HG02943 (cell line): ENCODE results near the gene SLC44A1.

Source experiments
- ATAC-seq: cut with Tn5 transposase; IDR thresholded peaks from one replicate; pipeline ENCODE4 v1.9.1; 2021; ENCODE audit warnings: mild to moderate bottlenecking, low read depth, moderate library complexity; ENCODE audit not compliant: unreplicated experiment

The SLC44A1 gene

GRCh38 chr9:105418588-105419500, 174.4 kb downstream of the SLC44A1 start:
- ATAC-seq, result no peak

GRCh38 chr9:105419816-105420597, 175.6 kb downstream of the SLC44A1 start:
- no peak for ATAC-seq

DNA sequence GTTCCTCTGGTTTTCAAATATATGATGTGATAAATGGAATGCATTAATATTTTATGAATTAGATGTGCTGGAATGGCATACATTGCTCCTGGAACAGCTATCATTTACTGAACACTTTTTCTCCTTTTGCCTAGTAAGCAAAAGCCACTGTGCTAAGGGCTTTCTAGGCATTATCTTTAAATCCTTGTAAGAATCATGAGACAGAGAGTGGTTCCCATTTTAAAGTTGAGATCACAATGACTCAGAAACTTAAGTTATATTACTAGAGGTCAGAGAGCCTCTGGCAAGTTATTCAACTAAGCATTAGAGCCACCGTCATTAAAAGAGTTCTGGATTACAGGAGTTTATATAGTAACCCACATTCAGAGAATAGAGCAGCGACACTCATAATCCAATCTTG, 176.7 kb downstream of the SLC44A1 start:
- ATAC-seq, result no peak

DNA sequence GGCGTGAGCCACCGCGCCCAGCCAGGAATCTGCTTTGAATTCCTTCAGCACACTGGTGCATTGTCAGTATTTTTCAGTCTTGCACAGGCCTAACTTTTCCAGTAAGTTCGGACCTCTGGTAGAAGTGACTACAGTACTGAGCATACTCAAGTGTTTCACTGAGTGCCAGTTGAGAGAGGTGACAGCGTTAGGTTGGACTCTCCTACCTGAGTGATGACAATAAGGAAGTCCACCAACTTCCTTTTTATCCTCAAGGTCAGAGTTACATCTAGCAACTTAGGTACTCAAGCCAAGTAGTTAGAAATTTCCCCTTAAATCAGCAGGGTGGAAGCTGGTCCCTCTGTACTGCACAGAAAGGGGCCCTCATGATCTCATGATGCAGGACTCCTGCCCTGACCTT, 177.4 kb downstream of the SLC44A1 start:
- no peak for ATAC-seq

DNA sequence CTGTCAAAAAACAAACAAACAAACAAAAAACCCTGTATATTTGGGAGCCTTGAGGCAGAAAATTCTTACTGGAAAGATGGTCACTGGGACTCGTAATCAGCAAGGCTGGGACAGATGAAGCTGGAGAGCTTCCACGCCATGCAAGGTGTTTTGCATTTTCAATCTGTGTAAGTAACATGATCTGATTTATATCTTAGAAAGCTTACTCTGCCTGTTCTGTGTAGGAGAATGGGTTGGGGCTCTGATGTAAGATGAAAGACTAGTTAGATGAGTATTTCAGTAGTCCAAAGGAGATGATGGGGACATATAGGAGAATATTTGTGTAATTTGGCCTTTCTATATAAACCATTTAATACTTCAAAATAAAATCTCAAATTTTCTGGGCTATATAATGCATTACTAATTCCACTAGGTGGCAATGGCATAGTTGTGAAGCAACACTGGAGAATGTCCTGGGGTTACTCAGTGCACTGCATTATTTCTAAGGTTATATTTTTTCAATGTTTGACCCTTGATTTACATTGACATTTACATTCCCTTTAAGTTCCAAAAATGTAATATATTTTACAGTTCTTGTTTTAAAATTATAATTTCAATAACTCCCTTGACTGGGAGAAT, 181.5 kb downstream of the SLC44A1 start:
- ATAC-seq, result no peak

DNA sequence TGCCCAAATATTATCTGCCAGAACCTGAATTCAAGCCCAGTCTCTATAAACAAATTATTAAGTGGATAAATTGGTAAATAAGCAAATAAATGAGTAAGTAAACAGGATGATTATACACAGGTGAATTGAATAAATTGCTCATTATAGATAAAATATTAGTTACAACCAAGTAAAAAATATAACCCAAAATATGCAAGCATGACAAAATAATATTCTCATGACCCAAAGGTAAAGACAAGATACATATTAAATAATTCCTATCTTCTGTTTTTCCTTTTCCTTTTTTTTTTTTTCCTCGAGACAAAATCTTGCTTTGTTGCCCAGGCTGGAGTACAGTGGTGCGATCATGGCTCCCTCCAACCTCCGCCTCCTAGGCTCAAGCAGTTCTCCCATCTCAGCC, 182.2 kb downstream of the SLC44A1 start:
- no peak for ATAC-seq

- no peak for ATAC-seq
Observed at GRCh38 chr9:105431424-105432246, 187.2 kb downstream of the SLC44A1 start.

- no peak for ATAC-seq
Observed at GRCh38 chr9:105432247-105432842, 187.9 kb downstream of the SLC44A1 start.

DNA sequence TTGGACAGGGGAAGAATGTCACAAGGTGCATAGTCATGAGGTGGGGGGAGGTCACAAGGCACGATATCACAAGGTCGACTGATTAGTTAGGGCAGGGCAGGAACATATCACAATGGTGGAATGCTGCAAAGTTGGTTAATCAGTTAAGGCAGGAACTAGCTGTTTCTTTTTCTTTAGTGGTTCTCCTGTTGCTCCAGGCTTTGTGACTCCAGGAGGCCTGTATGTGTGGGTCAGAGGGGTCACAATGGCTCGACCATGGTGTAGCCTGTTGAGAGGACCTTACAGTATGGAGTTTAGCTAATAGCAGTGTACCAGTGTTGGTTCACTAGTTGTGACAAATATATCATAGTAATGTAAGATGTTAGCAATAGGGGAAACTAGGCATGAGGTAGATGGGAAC, 191.0 kb downstream of the SLC44A1 start:
- no peak for ATAC-seq

DNA sequence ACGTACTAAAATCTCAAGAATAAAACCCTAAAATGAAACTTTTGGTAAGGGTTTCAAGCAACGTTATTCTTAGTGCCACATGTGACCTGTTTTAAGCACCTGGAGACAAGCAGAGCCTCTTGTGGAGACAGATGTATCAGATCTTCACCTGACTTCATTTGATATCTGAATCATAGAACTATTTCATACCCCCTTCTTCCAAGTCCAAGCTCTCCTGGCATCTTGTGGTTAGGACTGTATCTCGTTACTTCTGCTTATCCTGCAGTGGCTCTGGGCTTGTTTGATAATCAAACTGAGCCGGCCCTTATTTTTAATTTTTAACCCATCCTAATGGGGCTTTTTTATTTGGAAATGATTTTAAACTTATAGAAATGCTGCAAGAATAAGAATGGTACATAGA, 192.3 kb downstream of the SLC44A1 start:
- ATAC-seq, result no peak

DNA sequence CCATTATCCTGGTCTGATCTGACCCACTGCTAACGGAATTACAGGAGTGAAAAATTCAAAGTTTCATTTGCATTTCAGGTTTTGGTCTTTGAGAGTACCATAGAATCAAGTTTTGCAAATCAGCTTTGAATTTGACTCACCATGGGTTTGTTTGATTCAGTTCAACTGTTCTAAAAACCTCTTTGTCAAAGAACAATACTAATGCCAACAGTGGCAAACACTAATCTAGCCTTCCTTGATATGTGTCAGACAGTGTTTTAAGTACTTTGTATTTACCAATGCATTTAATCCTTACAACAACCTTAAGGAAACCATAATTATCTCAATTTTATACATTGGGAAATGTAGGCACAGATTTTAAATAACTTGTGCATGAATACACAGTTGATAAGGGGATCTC, 193.3 kb downstream of the SLC44A1 start:
- no peak for ATAC-seq

DNA sequence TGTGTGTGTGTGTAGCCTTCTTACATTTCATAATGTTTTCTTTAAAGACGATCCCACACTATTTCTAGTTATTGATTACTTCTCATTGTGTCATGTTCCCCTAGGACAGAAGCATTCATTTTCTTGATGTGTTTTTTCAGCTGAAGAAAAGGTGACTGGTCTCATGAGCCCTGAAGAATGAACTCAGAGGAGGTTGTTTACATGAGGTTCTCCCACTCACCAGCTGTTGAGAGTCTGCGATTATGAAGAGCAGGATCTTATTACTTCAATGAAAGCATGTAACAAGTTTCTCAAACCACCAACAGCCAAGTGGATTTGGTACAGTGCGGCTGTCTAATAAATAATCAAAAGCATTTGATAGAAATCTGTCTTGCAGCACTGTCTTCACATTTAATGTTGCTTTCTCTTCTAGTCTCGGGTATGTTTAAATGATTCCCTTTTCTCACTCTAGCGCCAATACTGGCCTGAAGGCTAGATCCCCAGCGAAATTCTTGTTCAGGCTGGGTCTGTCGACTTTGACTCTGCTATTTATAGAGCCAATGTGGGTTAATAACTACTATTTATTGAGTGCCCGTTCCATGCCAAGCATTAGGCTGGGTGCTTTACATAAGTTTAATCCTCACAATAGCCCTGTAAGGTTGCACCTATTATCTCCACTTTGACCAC, 193.8 kb downstream of the SLC44A1 start:
- ATAC-seq, result no peak

GRCh38 chr9:105439428-105439827, 195.0 kb downstream of the SLC44A1 start:
- no peak for ATAC-seq

- no peak for ATAC-seq
Observed at GRCh38 chr9:105441616-105442160, 197.2 kb downstream of the SLC44A1 start.

DNA sequence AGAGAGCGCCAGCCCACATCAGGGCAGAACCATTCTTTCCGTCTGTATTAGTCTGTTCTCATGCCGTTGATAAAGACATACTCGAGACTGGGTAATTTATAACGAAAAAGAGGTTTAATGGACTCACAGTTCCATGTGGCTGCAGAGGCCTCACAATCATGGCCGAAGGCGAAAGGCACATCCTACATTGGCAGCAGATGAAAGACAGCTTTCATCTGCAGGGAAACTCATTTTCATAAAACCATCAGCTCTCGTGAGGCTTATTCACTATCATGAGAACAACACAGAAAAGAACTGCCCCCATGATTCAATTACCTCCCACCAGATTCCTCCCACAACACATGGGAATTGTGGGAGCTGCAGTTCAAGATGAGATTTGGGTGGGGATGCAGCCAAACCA, 198.7 kb downstream of the SLC44A1 start:
- no peak for ATAC-seq

- no peak for ATAC-seq
Observed at GRCh38 chr9:105444130-105444529, 199.7 kb downstream of the SLC44A1 start.

DNA sequence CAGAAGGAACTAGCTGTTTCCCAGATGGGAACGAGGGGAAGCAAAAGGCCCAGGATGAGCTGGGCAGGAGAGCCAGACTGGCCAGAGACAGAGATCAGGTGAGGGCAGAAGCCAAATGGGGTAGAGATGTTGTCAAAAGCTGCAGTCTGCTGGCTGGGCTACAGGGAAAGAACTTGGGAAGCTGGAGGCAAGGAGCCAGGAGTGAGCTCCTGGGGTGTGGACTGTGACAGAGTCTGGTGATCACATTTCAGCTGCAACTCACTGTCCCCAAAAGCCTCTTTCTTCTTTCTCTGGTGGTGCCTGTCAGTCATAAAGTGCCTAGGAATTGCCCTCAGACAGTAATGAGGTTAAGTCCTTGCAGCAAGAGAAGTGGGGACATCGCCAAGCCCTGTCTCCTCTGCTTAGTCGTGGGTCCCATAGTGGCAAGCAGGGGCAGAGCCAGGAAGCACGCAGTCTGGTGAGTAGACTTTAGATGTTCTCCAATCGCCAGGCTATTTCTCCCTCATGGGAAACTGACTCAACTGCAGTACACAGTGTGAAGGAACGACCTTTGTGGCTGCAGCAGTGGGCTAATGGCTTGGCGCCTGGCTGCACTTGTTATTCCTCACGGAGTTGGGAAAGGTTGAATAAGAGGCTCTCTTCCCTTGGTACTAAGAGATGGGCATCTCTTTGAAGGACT, 200.9 kb downstream of the SLC44A1 start:
- no peak for ATAC-seq

GRCh38 chr9:105447386-105447813, 202.9 kb downstream of the SLC44A1 start:
- no peak for ATAC-seq
